GM13977 (cell line): ENCODE measurements around the gene CD160.

Experiments used
- DNase-seq: peaks from one replicate; pipeline ENCODE4 v3.0.0; 2012; ENCODE audit warnings: low spot score
- CTCF ChIP-seq: IDR thresholded peaks from 2 replicates; pipeline ENCODE4 v1.5.1; 2012; ENCODE audit warnings: mild to moderate bottlenecking, control low read depth; ENCODE audit not compliant: insufficient read depth; ENCODE audit errors: extremely low read depth, missing control alignments
- in situ Hi-C: fragments of 300-500 bp; cut with MboI; formaldehyde crosslinking; loops from one replicate; pipeline ENCODE4 v1.12.0; 2022; ENCODE audit warnings: low sequenced_read_pairs, low pct_unique_long_range_greater_than_20kb, mixed read lengths, inconsistent platforms; ENCODE audit not compliant: unreplicated experiment

The CD160 gene

GRCh38 chr1:145702826-145703225, 16.5 kb upstream of the CD160 start:
- in situ Hi-C loops = no loop called here
- DNase-seq = no peak
- no peak for TF ChIP-seq CTCF

GRCh38 chr1:145705622-145706021, 13.7 kb upstream of the CD160 start:
- no peak for DNase-seq
- in situ Hi-C loops = no loop called here
- TF ChIP-seq CTCF = no peak

- TF ChIP-seq CTCF = no peak
- DNase-seq = no peak
- in situ Hi-C loops = no loop called here
Measured at GRCh38 chr1:145706086-145706664, 13.1 kb upstream of the CD160 start.

DNA sequence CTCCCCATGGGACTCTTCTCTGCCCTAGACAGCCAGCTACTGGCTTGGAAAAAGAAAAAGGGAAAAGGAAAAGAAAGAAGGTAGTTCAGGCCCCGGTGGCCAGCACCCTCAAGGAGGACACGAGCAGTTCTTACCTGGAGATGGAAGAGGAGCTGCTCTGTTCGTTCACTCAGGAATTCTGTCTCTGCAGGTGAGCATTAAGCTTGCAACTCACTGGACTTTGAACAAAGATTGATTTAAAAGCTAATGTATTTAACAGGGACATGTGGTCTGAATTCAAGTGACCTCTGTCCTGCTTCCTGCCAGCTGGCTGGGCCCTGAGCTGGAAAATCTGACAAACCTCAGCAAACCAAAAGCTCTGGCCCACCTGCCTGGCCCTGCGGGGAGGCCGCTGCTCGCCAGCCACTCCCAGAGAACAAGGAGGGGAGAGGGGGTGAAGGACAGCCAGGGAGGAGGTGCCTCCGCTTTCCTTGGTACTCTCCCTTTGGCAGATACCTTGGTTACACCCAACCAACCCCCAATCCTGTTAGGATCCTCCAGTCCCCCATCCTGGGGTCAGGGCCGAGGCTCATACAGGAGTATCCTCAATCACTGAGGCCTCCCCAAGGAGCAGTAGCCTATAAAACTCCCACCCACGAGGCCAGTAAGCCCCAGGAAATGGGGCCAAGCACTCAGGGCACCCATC, 12.0 kb upstream of the CD160 start, which contains the start of gene PDZK1:
TSS of gene PDZK1 (minus strand) at position 186 of the 685 bp plus-strand sequence. CDS start 19,347 bp downstream, outside the sequence.
- in situ Hi-C loops = no loop called here
- TF ChIP-seq CTCF = no peak
- no peak for DNase-seq

GRCh38 chr1:145708063-145708462, 11.2 kb upstream of the CD160 start:
- DNase-seq = peak; percentile 35
- no peak for TF ChIP-seq CTCF
- in situ Hi-C loops = no loop called here

DNA sequence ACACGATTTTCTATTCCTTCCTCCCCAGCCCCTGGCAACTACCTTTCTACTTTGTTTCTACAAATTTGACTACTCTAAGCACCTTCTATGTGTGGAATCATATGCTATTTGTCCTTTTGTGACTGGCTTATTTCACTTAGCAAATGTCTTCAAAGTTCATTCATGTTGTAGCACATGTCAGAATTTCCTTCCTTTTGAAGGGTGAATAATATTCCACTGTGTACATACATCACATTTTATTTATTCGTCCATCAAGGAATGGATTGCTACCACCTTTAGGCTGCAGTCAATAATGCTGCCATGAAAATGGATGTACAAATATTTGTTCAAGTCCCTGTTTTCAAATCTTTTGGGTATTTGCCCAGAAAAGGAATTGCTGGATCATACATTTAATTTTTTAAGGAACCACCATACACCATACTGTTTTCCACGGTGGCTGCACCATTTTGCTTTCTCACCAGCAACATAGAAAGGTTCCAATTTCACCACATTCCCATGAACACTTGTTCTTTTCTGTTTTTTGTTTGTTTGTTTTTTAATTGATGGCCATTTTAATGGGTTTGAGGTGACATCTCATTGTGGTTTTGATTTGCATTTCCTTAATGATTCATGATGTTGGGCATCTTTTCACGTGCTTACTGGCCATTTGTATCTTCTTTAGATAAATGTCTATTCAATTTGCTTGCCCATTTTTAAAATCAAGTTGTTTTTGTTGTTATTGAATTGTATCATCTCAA, 8.8 kb upstream of the CD160 start:
- in situ Hi-C loops = no loop called here
- TF ChIP-seq CTCF = no peak
- no peak for DNase-seq
